ENCODE data around the gene TBC1D22A.

GRCh38 chr22:47136671-47137070 is 374.2 kb downstream of the TBC1D22A start:
- TF ChIP-seq, protein P1, sequence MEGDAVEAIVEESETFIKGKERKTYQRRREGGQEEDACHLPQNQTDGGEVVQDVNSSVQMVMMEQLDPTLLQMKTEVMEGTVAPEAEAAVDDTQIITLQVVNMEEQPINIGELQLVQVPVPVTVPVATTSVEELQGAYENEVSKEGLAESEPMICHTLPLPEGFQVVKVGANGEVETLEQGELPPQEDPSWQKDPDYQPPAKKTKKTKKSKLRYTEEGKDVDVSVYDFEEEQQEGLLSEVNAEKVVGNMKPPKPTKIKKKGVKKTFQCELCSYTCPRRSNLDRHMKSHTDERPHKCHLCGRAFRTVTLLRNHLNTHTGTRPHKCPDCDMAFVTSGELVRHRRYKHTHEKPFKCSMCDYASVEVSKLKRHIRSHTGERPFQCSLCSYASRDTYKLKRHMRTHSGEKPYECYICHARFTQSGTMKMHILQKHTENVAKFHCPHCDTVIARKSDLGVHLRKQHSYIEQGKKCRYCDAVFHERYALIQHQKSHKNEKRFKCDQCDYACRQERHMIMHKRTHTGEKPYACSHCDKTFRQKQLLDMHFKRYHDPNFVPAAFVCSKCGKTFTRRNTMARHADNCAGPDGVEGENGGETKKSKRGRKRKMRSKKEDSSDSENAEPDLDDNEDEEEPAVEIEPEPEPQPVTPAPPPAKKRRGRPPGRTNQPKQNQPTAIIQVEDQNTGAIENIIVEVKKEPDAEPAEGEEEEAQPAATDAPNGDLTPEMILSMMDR (IDR thresholded peaks at IDR 0.05) = no peak
- no peak for TF ChIP-seq POLR2A (IDR thresholded peaks at IDR 0.05)

Measured in upper lobe of left lung (tissue), 4 donors.